Esophagus squamous epithelium (tissue), 4 donors: ENCODE measurements around the gene TMEM271.

Experiments used
- CTCF ChIP-seq, 6 experiments: fragments of 450-650 bp in 4 of 6; fragments of 200-600 bp in 2 of 6; sonication (generic) in 2 of 6; IDR thresholded peaks; one replicate each; pipeline ENCODE4 v1.5.1; 2016 to 2019; ENCODE audit warnings: antibody characterized with exemption in 6 of 6, mild to moderate bottlenecking in 4 of 6, moderate library complexity in 4 of 6
- POLR2A ChIP-seq, 4 donors: fragments of 450-650 bp; IDR thresholded peaks; one replicate each; pipeline ENCODE4 v1.6.1; 2017; ENCODE audit warnings: antibody characterized with exemption in 4 of 4, mild to moderate bottlenecking in 4 of 4, moderate library complexity in 3 of 4

- TF ChIP-seq CTCF (IDR thresholded peaks at IDR 0.05) (no peak), POLR2A (IDR thresholded peaks at IDR 0.05) (no peak)
Measured at GRCh38 chr4:587671-588350, 11.7 kb upstream of the TMEM271 start.
